Measurements from ENCODE around the gene MRPL20. TPM values are rescaled to one million over a fixed set of nuclear protein-coding genes. Genes with fewer than 3 reads are reported as not detected.
"Not testable (repeated sequence)": the region's sequence is repeated elsewhere in the genome, so short reads cannot be mapped to it uniquely, and the experiment has no call there.

MRPL20 gene
- total and polyA plus RNA-seq, 2 donors (not counting 3 experiments of a cell fraction or from before 2014, with no cell fraction given) = 134 to 152 TPM

DNA sequence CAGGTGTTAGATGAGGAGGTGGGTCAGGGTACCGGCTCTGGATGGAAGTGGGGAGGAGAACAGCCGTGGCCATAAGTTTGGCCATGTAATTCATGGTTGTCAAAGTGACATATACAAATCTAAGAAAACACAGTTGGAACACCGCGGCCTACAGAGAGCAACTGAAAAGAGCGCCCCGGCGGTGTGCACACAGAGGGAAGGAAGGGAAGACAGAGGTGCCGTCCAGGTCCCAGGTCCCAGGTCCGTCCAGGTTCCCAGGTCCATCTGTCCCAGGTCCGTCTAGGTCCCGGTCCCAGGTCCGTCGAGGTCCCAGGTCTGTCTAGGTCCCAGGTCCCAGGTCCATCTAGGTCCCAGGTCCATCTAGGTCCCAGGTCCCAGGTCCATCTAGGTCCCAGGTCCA, 4.5 kb upstream of the MRPL20 start:
- no peak overlapping the region for H3K9ac ChIP-seq (replicated peaks; ENCODE audit: extremely low read depth, insufficient read depth, low read length)
- no peak for DNase-seq (ENCODE audit: low read depth, low spot score)
- CTCF ChIA-PET = no interaction called here
- TF ChIP-seq EZH2 (IDR thresholded peaks at IDR 0.05; ENCODE audit: borderline replicate concordance, low read depth, low read length, severe bottlenecking) (no peak), JUN (IDR thresholded peaks at IDR 0.05; ENCODE audit: borderline replicate concordance, insufficient read depth, insufficient read length, low read depth) (no peak), FOS (IDR thresholded peaks at IDR 0.05; ENCODE audit: borderline replicate concordance, insufficient read depth, low read length) (no peak), MYC (IDR thresholded peaks at IDR 0.05; ENCODE audit: low read depth, low read length) (no peak), POLR2AphosphoS5 (IDR thresholded peaks at IDR 0.05; ENCODE audit: insufficient read depth, low read depth, low read length) (no peak), POLR2A (IDR thresholded peaks at IDR 0.05; ENCODE audit: low read depth, low read length) (no peak), GATA2 (IDR thresholded peaks at IDR 0.05; ENCODE audit: insufficient read depth, insufficient read length, low read depth, low read length) (no peak)
- TF ChIP-seq, protein P1, sequence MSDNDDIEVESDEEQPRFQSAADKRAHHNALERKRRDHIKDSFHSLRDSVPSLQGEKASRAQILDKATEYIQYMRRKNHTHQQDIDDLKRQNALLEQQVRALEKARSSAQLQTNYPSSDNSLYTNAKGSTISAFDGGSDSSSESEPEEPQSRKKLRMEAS (IDR thresholded peaks at IDR 0.05; ENCODE audit: insufficient read depth, insufficient read length) = no peak
- TF ChIP-seq, protein P2, sequence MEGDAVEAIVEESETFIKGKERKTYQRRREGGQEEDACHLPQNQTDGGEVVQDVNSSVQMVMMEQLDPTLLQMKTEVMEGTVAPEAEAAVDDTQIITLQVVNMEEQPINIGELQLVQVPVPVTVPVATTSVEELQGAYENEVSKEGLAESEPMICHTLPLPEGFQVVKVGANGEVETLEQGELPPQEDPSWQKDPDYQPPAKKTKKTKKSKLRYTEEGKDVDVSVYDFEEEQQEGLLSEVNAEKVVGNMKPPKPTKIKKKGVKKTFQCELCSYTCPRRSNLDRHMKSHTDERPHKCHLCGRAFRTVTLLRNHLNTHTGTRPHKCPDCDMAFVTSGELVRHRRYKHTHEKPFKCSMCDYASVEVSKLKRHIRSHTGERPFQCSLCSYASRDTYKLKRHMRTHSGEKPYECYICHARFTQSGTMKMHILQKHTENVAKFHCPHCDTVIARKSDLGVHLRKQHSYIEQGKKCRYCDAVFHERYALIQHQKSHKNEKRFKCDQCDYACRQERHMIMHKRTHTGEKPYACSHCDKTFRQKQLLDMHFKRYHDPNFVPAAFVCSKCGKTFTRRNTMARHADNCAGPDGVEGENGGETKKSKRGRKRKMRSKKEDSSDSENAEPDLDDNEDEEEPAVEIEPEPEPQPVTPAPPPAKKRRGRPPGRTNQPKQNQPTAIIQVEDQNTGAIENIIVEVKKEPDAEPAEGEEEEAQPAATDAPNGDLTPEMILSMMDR (IDR thresholded peaks at IDR 0.05; ENCODE audit: extremely low read depth in 1 of 2, insufficient read depth in 1 of 2, low read depth in 1 of 2, low read length in 2 of 2) = no peak
- H3K9me3 ChIP-seq (replicated peaks; ENCODE audit: control insufficient read depth, insufficient read depth, low read length) = no peaks in the 10 kb centered on the region
- H3K79me2 ChIP-seq (ENCODE audit: control insufficient read depth, insufficient read depth, low read length) = peaks cover 25% of the 10 kb centered on the region
- no peak overlapping the region for H2AFZ ChIP-seq (ENCODE audit: low read depth, low read length)
- POLR2A ChIA-PET = no interaction called here
- dilution Hi-C loops (cut with MboI; ENCODE audit: extremely low pct_ligation_motif_present, low sequenced_read_pairs) (no loop called here), intact Hi-C loops (cut with micrococcal nuclease) (no loop called here)
- no peak overlapping the region for H3K27ac ChIP-seq (ENCODE audit: insufficient read depth, low read depth, low read length)
- no peaks in the 10 kb centered on the region for H4K20me1 ChIP-seq (replicated peaks; ENCODE audit: control insufficient read depth, extremely low read depth, insufficient read depth, low read length)
- no peaks in the 10 kb centered on the region for H3K27me3 ChIP-seq (ENCODE audit: control insufficient read depth in 2 of 2, insufficient read depth in 2 of 2, low read length in 2 of 2)
- H3K36me3 ChIP-seq (ENCODE audit: control insufficient read depth in 2 of 2, extremely low read depth in 1 of 2, insufficient read depth in 2 of 2, low read length in 2 of 2) = no peaks in the 10 kb centered on the region
- no peak overlapping the region for H3K4me3 ChIP-seq (replicated peaks in 1 of 3; ENCODE audit: insufficient read depth in 1 of 3, low read depth in 1 of 3, low read length in 3 of 3)
- no TSS peak for BruUV-seq (replicated peaks)
- H3K9me1 ChIP-seq (replicated peaks; ENCODE audit: control insufficient read depth, extremely low read depth, insufficient read depth, low read length) = no peaks in the 10 kb centered on the region
- no peak for FAIRE-seq
- H3K4me1 ChIP-seq (ENCODE audit: control insufficient read depth, extremely low read depth, insufficient read depth, low read length) = peaks cover 7% of the 10 kb centered on the region
- H3K4me2 ChIP-seq (ENCODE audit: insufficient read depth, low read length) = no peak overlapping the region

GRCh38 chr1:1410238-1410637, 3.1 kb upstream of the MRPL20 start:
- H3K4me2 ChIP-seq (ENCODE audit: insufficient read depth, low read length); H3K9me1 ChIP-seq (replicated peaks; ENCODE audit: control insufficient read depth, extremely low read depth, insufficient read depth, low read length); H3K27ac ChIP-seq (ENCODE audit: insufficient read depth, low read depth, low read length); CTCF ChIA-PET; H4K20me1 ChIP-seq (replicated peaks; ENCODE audit: control insufficient read depth, extremely low read depth, insufficient read depth, low read length); H2AFZ ChIP-seq (ENCODE audit: low read depth, low read length); DNase-seq (ENCODE audit: low read depth, low spot score); H3K9me3 ChIP-seq (replicated peaks; ENCODE audit: control insufficient read depth, insufficient read depth, low read length); BruUV-seq (replicated peaks); POLR2A ChIA-PET; FAIRE-seq; H3K4me3 ChIP-seq (replicated peaks in 1 of 3; ENCODE audit: insufficient read depth in 1 of 3, low read depth in 1 of 3, low read length in 3 of 3); H3K27me3 ChIP-seq (ENCODE audit: control insufficient read depth in 2 of 2, insufficient read depth in 2 of 2, low read length in 2 of 2); H3K36me3 ChIP-seq (ENCODE audit: control insufficient read depth in 2 of 2, extremely low read depth in 1 of 2, insufficient read depth in 2 of 2, low read length in 2 of 2); dilution Hi-C loops (cut with MboI; ENCODE audit: extremely low pct_ligation_motif_present, low sequenced_read_pairs); intact Hi-C loops (cut with micrococcal nuclease); H3K9ac ChIP-seq (replicated peaks; ENCODE audit: extremely low read depth, insufficient read depth, low read length): not testable (repeated sequence)
- peaks cover 11% of the 10 kb centered on the region for H3K4me1 ChIP-seq (ENCODE audit: control insufficient read depth, extremely low read depth, insufficient read depth, low read length)
- H3K79me2 ChIP-seq (ENCODE audit: control insufficient read depth, insufficient read depth, low read length) = peaks cover 38% of the 10 kb centered on the region
